ENCODE measurements around the gene NBPF8.
"Not testable (repeated sequence)": the region's sequence is repeated elsewhere in the genome, so short reads cannot be mapped to it uniquely, and the experiment has no call there.

Gene NBPF8

DNA sequence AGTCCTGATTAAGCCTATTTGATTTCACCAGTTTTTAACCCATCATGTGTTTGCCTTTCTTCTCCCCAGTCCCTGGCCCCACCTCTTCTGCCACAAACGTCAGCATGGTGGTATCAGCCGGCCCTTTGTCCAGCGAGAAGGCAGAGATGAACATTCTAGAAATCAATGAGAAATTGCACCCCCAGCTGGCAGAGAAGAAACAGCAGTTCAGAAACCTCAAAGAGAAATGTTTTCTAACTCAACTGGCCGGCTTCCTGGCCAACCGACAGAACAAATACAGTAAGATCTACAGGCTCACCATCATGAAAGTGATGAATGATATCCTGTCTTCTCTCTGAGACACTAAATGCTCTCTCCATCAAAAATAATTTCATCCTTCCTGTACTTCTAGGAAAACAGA is 34.3 kb downstream of the NBPF8 start:
- not testable (repeated sequence) for H3K4me3 ChIP-seq (ENCODE audit: low read length); H3K36me3 ChIP-seq (ENCODE audit: insufficient read depth, low read length); H3K9ac ChIP-seq (ENCODE audit: low read depth, low read length); H3K4me2 ChIP-seq (ENCODE audit: low read length); H3K9me3 ChIP-seq (replicated peaks; ENCODE audit: low read length); H3K4me1 ChIP-seq (ENCODE audit: control insufficient read depth, insufficient read depth, low read length); H3K27me3 ChIP-seq (ENCODE audit: control insufficient read depth, insufficient read depth, low read length)
